ENCODE data around the gene SRSF2.

DNA sequence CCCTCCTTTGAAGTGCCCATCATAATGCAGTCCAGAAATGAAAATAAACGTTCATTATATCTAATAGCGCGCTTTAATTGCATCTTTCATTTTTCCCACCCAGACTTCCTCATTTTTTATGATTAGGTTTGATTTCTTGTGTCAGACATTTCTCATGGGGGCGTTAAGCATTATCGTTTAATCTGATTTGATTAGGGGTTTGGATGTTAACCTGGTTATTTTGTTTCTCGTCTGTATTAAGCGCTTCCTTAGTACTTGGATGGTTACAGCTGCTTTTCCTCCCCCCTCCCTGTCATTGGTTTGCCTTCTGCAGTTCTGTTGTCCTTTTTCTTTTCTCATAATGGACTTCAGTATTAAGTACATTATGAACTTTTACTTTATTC lies 1.3 kb upstream of the SRSF2 start:
- TF ChIP-seq, protein P1, sequence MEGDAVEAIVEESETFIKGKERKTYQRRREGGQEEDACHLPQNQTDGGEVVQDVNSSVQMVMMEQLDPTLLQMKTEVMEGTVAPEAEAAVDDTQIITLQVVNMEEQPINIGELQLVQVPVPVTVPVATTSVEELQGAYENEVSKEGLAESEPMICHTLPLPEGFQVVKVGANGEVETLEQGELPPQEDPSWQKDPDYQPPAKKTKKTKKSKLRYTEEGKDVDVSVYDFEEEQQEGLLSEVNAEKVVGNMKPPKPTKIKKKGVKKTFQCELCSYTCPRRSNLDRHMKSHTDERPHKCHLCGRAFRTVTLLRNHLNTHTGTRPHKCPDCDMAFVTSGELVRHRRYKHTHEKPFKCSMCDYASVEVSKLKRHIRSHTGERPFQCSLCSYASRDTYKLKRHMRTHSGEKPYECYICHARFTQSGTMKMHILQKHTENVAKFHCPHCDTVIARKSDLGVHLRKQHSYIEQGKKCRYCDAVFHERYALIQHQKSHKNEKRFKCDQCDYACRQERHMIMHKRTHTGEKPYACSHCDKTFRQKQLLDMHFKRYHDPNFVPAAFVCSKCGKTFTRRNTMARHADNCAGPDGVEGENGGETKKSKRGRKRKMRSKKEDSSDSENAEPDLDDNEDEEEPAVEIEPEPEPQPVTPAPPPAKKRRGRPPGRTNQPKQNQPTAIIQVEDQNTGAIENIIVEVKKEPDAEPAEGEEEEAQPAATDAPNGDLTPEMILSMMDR (conservative IDR thresholded peaks at IDR 0.05; ENCODE audit: low read length): no peak
- TF ChIP-seq EZH2phosphoT487 (IDR thresholded peaks at IDR 0.05; ENCODE audit: borderline replicate concordance): no peak
